SK-N-SH (cell line): ENCODE data around the gene EXOC1L. TPM values are rescaled to one million over a fixed set of nuclear protein-coding genes. Genes with fewer than 3 reads are reported as not detected.

Experiments
- CTCF ChIA-PET: fragments of 300-600, 350-600 bp; formaldehyde crosslinking; extraction: SDS; loops from one replicate; lab custom pipeline; 2021; lab: Yijun Ruan, JAX
- POLR2A ChIA-PET: fragments of 350-600 bp; sonication (Branson Sonifier 250); formaldehyde crosslinking; extraction: SDS; loops from one replicate; lab custom pipeline; 2020; ENCODE audit warnings: antibody characterized with exemption, inconsistent platforms; lab: Yijun Ruan, JAX
- DNase-seq: peaks from one replicate; pipeline ENCODE4 v3.0.0; 2012
- H2AFZ ChIP-seq: fragments of 200-600 bp; sonication (generic); 2 replicates; pipeline ENCODE4 v1.8.1; 2016; ENCODE audit warnings: antibody characterized with exemption, mild to moderate bottlenecking, low read depth
- H3F3A ChIP-seq: fragments of 200-600 bp; sonication (generic); replicated peaks from 2 replicates; pipeline ENCODE3; 2016; ENCODE audit warnings: antibody characterized with exemption, mild to moderate bottlenecking; ENCODE audit not compliant: insufficient read depth
- H3K27ac ChIP-seq, 2 experiments: fragments of 200-500 bp in 1 of 2; fragments of 200-600 bp in 1 of 2; sonication (Bioruptor generic) in 1 of 2; sonication (generic), shearing (Covaris generic) in 1 of 2; 2 replicates each; pipeline versions ENCODE4 v1.5.1 to v1.6.1; 2014 to 2016; ENCODE audit warnings: low read depth in 2 of 2, inconsistent platforms in 1 of 2, low read length in 1 of 2, mild to moderate bottlenecking in 1 of 2, mixed read lengths in 1 of 2
- H3K27me3 ChIP-seq: fragments of 200-600 bp; sonication (generic), shearing (Covaris generic); 2 replicates; pipeline ENCODE4 v1.6.1; 2016; ENCODE audit warnings: mixed run types; ENCODE audit not compliant: insufficient read depth
- H3K36me3 ChIP-seq, 2 experiments: fragments of 200-500 bp in 1 of 2; fragments of 200-600 bp in 1 of 2; sonication (Bioruptor generic) in 1 of 2; sonication (generic) in 1 of 2; replicated peaks in 1 of 2; 2 replicates each; pipeline versions ENCODE3 to v1.5.1; 2014 to 2016; ENCODE audit warnings: low read length in 1 of 2, mild to moderate bottlenecking in 1 of 2; ENCODE audit not compliant: insufficient read depth in 2 of 2, control insufficient read depth in 1 of 2
- H3K4me1 ChIP-seq, 2 experiments: fragments of 200-500 bp in 1 of 2; fragments of 200-600 bp in 1 of 2; sonication (Bioruptor generic) in 1 of 2; sonication (generic), shearing (Covaris generic) in 1 of 2; 2 replicates each; pipeline versions ENCODE4 v1.5.1 to v1.6.1; 2014 to 2016; ENCODE audit warnings: low read depth in 1 of 2, low read length in 1 of 2, mixed run types in 1 of 2; ENCODE audit not compliant: insufficient read depth in 2 of 2, control insufficient read depth in 1 of 2
- H3K4me2 ChIP-seq: fragments of 200-600 bp; sonication (generic), shearing (Covaris generic); 2 replicates; pipeline ENCODE4 v1.6.1; 2017; ENCODE audit warnings: mixed run types
- H3K4me3 ChIP-seq, 2 experiments: fragments of 200-500 bp in 1 of 2; fragments of 200-600 bp in 1 of 2; sonication (Bioruptor generic) in 1 of 2; sonication (generic), shearing (Covaris generic) in 1 of 2; 2 replicates each; pipeline versions ENCODE4 v1.5.1 to v1.8.1; 2014 to 2016; ENCODE audit warnings: low read depth in 2 of 2, inconsistent platforms in 1 of 2, low read length in 1 of 2, mild to moderate bottlenecking in 1 of 2, mixed read lengths in 1 of 2, moderate library complexity in 1 of 2
- H3K79me2 ChIP-seq: fragments of 200-600 bp; sonication (generic); 2 replicates; pipeline ENCODE4 v1.8.1; 2017; ENCODE audit warnings: mild to moderate bottlenecking; ENCODE audit not compliant: insufficient read depth
- H3K9ac ChIP-seq: fragments of 200-600 bp; sonication (generic); 2 replicates; pipeline ENCODE4 v1.6.1; 2017; ENCODE audit warnings: mixed run types
- H3K9me2 ChIP-seq: fragments of 200-600 bp; sonication (generic); 2 replicates; pipeline ENCODE4 v1.6.1; 2017; ENCODE audit warnings: mixed run types
- H3K9me3 ChIP-seq: fragments of 200-600 bp; sonication (generic); 2 replicates; pipeline ENCODE4 v1.6.1; 2017; ENCODE audit warnings: mixed run types, mild to moderate bottlenecking, moderate library complexity
- H4K20me1 ChIP-seq: fragments of 200-600 bp; sonication (generic); 2 replicates; pipeline ENCODE4 v1.6.1; 2017; ENCODE audit warnings: mild to moderate bottlenecking, mixed run types; ENCODE audit not compliant: insufficient read depth
- CHD2 ChIP-seq: fragments of 150-350 bp; IDR thresholded peaks from 2 replicates; pipeline ENCODE4 v1.6.1; 2018; ENCODE audit warnings: low read length; ENCODE audit not compliant: partially characterized antibody
- CTCF ChIP-seq: fragments of 200-600 bp; sonication (generic); IDR thresholded peaks from 2 replicates; pipeline ENCODE4 v1.6.1; 2017; ENCODE audit warnings: antibody characterized with exemption, mild to moderate bottlenecking, moderate library complexity
- ELF1 ChIP-seq: IDR thresholded peaks from 2 replicates; pipeline ENCODE4 v1.4.0; 2012
- EZH2phosphoT487 ChIP-seq: fragments of 200-600 bp; sonication (generic); IDR thresholded peaks from 2 replicates; pipeline ENCODE4 v1.6.1; 2017; ENCODE audit warnings: low read depth, mixed run types, mild to moderate bottlenecking, antibody characterized with exemption, moderate library complexity, borderline replicate concordance
- PBX3 ChIP-seq: IDR thresholded peaks from 2 replicates; pipeline ENCODE4; 2012
- RAD21 ChIP-seq: IDR thresholded peaks from 2 replicates; pipeline ENCODE4 v1.6.1; 2012; ENCODE audit warnings: mild to moderate bottlenecking, low read length
- RFX5 ChIP-seq: IDR thresholded peaks from 2 replicates; pipeline ENCODE4 v1.6.1; 2012; ENCODE audit warnings: mild to moderate bottlenecking, improper control_type of control experiment, low read length
- RXRA ChIP-seq: IDR thresholded peaks from 2 replicates; pipeline ENCODE4 v1.4.0; 2012; ENCODE audit warnings: low read depth, mild to moderate bottlenecking, borderline replicate concordance
- SIN3A ChIP-seq: IDR thresholded peaks from 2 replicates; pipeline ENCODE4 v1.6.1; 2012; ENCODE audit warnings: low read depth, mild to moderate bottlenecking, low read length, moderate library complexity, borderline replicate concordance
- TAF1 ChIP-seq: IDR thresholded peaks from 2 replicates; pipeline ENCODE4 v1.6.1; 2012; ENCODE audit warnings: low read depth, mild to moderate bottlenecking, low read length, moderate library complexity, borderline replicate concordance
- USF1 ChIP-seq: IDR thresholded peaks from 2 replicates; pipeline ENCODE4 v1.4.0; 2012; ENCODE audit warnings: low read depth, borderline replicate concordance
- USF2 ChIP-seq: fragments of 150-350 bp; IDR thresholded peaks from 2 replicates; pipeline ENCODE4 v1.6.1; 2017; ENCODE audit warnings: antibody characterized with exemption, low read length, low read depth, borderline replicate concordance
- WGBS: methylation state at CpG from one replicate; pipeline ENCODE4 v1.1.6; 2017; ENCODE audit warnings: low lambda C conversion rate; 5-methylcytosine and 5-hydroxymethylcytosine counted together
- polyA plus RNA-seq, 3 experiments: library from polyadenylated mRNA; depleted of rRNA; stranded (reverse); fragments of >200 nt; gene quantifications; 2 replicates each; pipeline ENCODE4 v1.2.3, GENCODE V29; 2012
- TF ChIP-seq, protein P1 (sequence below): IDR thresholded peaks from 2 replicates; pipeline ENCODE4 v1.4.0; 2012; ENCODE audit warnings: low read depth
- TF ChIP-seq, protein P2 (sequence below): IDR thresholded peaks from 2 replicates; pipeline ENCODE4 v1.4.0; 2012; ENCODE audit warnings: low read depth, borderline replicate concordance

Gene EXOC1L
- polyA plus RNA-seq, 1 of the 3 experiments (the other 2 are of a cell fraction): not detected

DNA sequence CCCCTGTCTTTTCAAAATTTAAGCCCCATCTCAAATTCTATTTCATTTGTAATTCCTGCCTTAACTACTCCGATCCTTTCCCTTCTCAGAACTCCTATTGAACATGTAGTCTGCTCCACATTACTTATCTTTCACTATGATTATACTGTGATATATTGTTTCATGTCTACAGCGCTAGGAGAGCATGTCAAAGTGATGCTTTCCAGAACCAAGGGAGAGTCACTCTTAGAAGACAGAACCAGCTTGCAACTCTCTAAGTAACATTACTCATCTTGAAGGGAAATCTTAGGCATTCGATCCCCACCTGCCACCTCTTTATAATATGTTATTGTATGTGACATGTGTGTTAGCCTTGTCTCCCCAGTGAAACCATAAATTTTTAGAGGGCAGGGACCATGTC, 10.5 kb downstream of the EXOC1L start:
- H3K9me3 ChIP-seq: no peaks in the 10 kb centered on the region
- no peaks in the 10 kb centered on the region for H3F3A ChIP-seq
- H3K79me2 ChIP-seq: no peaks in the 10 kb centered on the region
- H4K20me1 ChIP-seq: no peaks in the 10 kb centered on the region
- H3K27me3 ChIP-seq: no peaks in the 10 kb centered on the region
- no peaks in the 10 kb centered on the region for H3K4me1 ChIP-seq
- H3K4me3 ChIP-seq: no peak overlapping the region
- H3K4me2 ChIP-seq: no peak overlapping the region
- TF ChIP-seq EZH2phosphoT487 (no peak), CHD2 (no peak)
- TF ChIP-seq, all 33 proteins: peak for 0
- Histone ChIP-seq H3K9ac (no peak overlapping the region), H3K27ac (no peak overlapping the region), H3K36me3 (no peaks in the 10 kb centered on the region), H3K9me2 (no peaks in the 10 kb centered on the region), H2AFZ (no peak overlapping the region)
- 44% methylated on average over 3 of the region's 3 CpGs for WGBS
- POLR2A ChIA-PET: no interaction called here
- no peak for DNase-seq
- CTCF ChIA-PET: interaction anchor here (1.1 kb wide), 1 partner anchor 8 kb away, joined by 3 read pairs; no protein-coding TSS in a partner anchor

- no peaks in the 10 kb centered on the region for H3K36me3 ChIP-seq
- no peak overlapping the region for H3K27ac ChIP-seq
- no peak overlapping the region for H3K4me2 ChIP-seq
- ChIA-PET POLR2A (no interaction called here), CTCF (interaction anchor here (0.9 to 1.1 kb wide), 2 partner anchors 7 to 11 kb away, joined by 3 read pairs; partner anchors contain the start of gene EXOC1L)
- H2AFZ ChIP-seq: no peak overlapping the region
- no peaks in the 10 kb centered on the region for H3K4me1 ChIP-seq
- no peaks in the 10 kb centered on the region for H3K9me2 ChIP-seq
- TF ChIP-seq PBX3: no peak
- no peak for TF ChIP-seq TAF1
- TF ChIP-seq RXRA: no peak
- TF ChIP-seq EZH2phosphoT487: no peak
- TF ChIP-seq USF2: no peak
- TF ChIP-seq CTCF: no peak
- TF ChIP-seq RAD21: no peak
- TF ChIP-seq, protein P1, sequence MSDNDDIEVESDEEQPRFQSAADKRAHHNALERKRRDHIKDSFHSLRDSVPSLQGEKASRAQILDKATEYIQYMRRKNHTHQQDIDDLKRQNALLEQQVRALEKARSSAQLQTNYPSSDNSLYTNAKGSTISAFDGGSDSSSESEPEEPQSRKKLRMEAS: no peak
- no peak for TF ChIP-seq ELF1
- TF ChIP-seq RFX5: no peak
- no peak for TF ChIP-seq USF1
- TF ChIP-seq SIN3A: no peak
- TF ChIP-seq, protein P2, sequence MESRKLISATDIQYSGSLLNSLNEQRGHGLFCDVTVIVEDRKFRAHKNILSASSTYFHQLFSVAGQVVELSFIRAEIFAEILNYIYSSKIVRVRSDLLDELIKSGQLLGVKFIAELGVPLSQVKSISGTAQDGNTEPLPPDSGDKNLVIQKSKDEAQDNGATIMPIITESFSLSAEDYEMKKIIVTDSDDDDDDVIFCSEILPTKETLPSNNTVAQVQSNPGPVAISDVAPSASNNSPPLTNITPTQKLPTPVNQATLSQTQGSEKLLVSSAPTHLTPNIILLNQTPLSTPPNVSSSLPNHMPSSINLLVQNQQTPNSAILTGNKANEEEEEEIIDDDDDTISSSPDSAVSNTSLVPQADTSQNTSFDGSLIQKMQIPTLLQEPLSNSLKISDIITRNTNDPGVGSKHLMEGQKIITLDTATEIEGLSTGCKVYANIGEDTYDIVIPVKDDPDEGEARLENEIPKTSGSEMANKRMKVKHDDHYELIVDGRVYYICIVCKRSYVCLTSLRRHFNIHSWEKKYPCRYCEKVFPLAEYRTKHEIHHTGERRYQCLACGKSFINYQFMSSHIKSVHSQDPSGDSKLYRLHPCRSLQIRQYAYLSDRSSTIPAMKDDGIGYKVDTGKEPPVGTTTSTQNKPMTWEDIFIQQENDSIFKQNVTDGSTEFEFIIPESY: no peak
- WGBS: 42% methylated on average over 4 of the region's 4 CpGs
- no peaks in the 10 kb centered on the region for H3K79me2 ChIP-seq
- H3K9me3 ChIP-seq: no peaks in the 10 kb centered on the region
- H3K9ac ChIP-seq: no peak overlapping the region
- no peaks in the 10 kb centered on the region for H3F3A ChIP-seq
- H3K27me3 ChIP-seq: no peaks in the 10 kb centered on the region
- no peak for DNase-seq
- H4K20me1 ChIP-seq: no peaks in the 10 kb centered on the region
- H3K4me3 ChIP-seq: no peak overlapping the region
Observed at GRCh38 chr4:55830716-55831115, 11.1 kb downstream of the EXOC1L start.
